ENCODE results near the gene VWC2.

VWC2 gene

GRCh38 chr7:49773218-49773935 lies at the start of gene VWC2:
Gene VWC2 (plus strand): TSS chr7:49773638. CDS start chr7:49775436, 1,798 bp downstream.
- no peak for DNase-seq

- no peak for DNase-seq
Observed at GRCh38 chr7:49724071-49724470, 49.4 kb upstream of the VWC2 start.

GRCh38 chr7:49731836-49732235 lies 41.6 kb upstream of the VWC2 start:
- no peak for DNase-seq

- no peak for DNase-seq
Observed at GRCh38 chr7:49762666-49763065, 10.8 kb upstream of the VWC2 start.

- DNase-seq: no peak
Observed at GRCh38 chr7:49763791-49764190, 9.6 kb upstream of the VWC2 start.

GRCh38 chr7:49766966-49767365 lies 6.5 kb upstream of the VWC2 start:
- no peak for DNase-seq

GRCh38 chr7:49767719-49768118 lies 5.7 kb upstream of the VWC2 start:
- DNase-seq: no peak

- DNase-seq: no peak
Observed at GRCh38 chr7:49768254-49768653, 5.2 kb upstream of the VWC2 start.

- DNase-seq: no peak
Observed at GRCh38 chr7:49768835-49769234, 4.6 kb upstream of the VWC2 start.

GRCh38 chr7:49769285-49769857 lies 4.1 kb upstream of the VWC2 start:
- no peak for DNase-seq

GRCh38 chr7:49770838-49771237 lies 2.6 kb upstream of the VWC2 start:
- no peak for DNase-seq

GRCh38 chr7:49771427-49772176 lies 1.8 kb upstream of the VWC2 start:
- DNase-seq: no peak

GRCh38 chr7:49772916-49773217 lies 571 bp upstream of the VWC2 start:
- no peak for DNase-seq

- no peak for DNase-seq
Observed at GRCh38 chr7:49773936-49774458, 559 bp downstream of the VWC2 start.

- DNase-seq: no peak
Observed at GRCh38 chr7:49774459-49775064, 1.1 kb downstream of the VWC2 start.

- DNase-seq: no peak
Observed at GRCh38 chr7:49775065-49775948, 1.9 kb downstream of the VWC2 start.

GRCh38 chr7:49775949-49776443 lies 2.6 kb downstream of the VWC2 start:
- DNase-seq: no peak

GRCh38 chr7:49776994-49777393 lies 3.6 kb downstream of the VWC2 start:
- DNase-seq: no peak

- DNase-seq: no peak
Observed at GRCh38 chr7:49778731-49779270, 5.4 kb downstream of the VWC2 start.

- no peak for DNase-seq
Observed at GRCh38 chr7:49780953-49781352, 7.5 kb downstream of the VWC2 start.

- no peak for DNase-seq
Observed at GRCh38 chr7:49781996-49782395, 8.6 kb downstream of the VWC2 start.

GRCh38 chr7:49783446-49783845 lies 10.0 kb downstream of the VWC2 start:
- no peak for DNase-seq
